Activated naive CD4-positive, alpha-beta T cell treated with anti-CD3 and anti-CD28 coated beads for 36 hours (primary cell): ENCODE results near the gene SLC26A1. TPM values are rescaled to one million over a fixed set of nuclear protein-coding genes. Genes with fewer than 3 reads are reported as not detected.
"Not testable (repeated sequence)": the region's sequence is repeated elsewhere in the genome, so short reads cannot be mapped to it uniquely, and the experiment has no call there.

Source experiments
- CTCF ChIA-PET: fragments of 350-600 bp; sonication (Branson Sonifier 250); formaldehyde crosslinking; loops from one replicate; lab custom pipeline; 2021; ENCODE audit warnings: antibody characterized with exemption; lab: Charles Lee
- DNase-seq: peaks from one replicate; pipeline ENCODE4 v3.0.0-alpha.2; 2020
- H3K27ac Mint-ChIP-seq: one replicate; pipeline ENCODE4 v1.8.0; 2021; ENCODE audit warnings: mild to moderate bottlenecking, mixed read lengths
- H3K27me3 Mint-ChIP-seq: one replicate; pipeline ENCODE4 v1.8.0; 2021; ENCODE audit warnings: low read depth, mixed read lengths
- H3K36me3 Mint-ChIP-seq: one replicate; pipeline ENCODE4 v1.8.0; 2021; ENCODE audit warnings: low read depth, mixed read lengths
- H3K4me1 Mint-ChIP-seq: one replicate; pipeline ENCODE4 v1.8.0; 2021; ENCODE audit warnings: low read depth, mixed read lengths
- H3K4me3 Mint-ChIP-seq: one replicate; pipeline ENCODE4 v1.8.0; 2021; ENCODE audit warnings: mild to moderate bottlenecking, moderate library complexity, mixed read lengths
- H3K9me3 Mint-ChIP-seq: one replicate; pipeline ENCODE4 v1.8.0; 2021; ENCODE audit warnings: mixed read lengths
- intact Hi-C: fragments of 100-400 bp; cut with micrococcal nuclease; formaldehyde crosslinking; loops from one replicate; pipeline ENCODE4 v1.15.1; 2023
- total RNA-seq, 2 experiments: library from RNA; stranded (reverse); gene quantifications; one replicate each; pipeline ENCODE4 v1.2.3, GENCODE V29; 2021

SLC26A1 gene
- total RNA-seq, 2 experiments from 2014 or later, result not detected

GRCh38 chr4:987624-988513, 5.3 kb downstream of the SLC26A1 start:
- intact Hi-C loops, result loop anchor here (1.0 to 5.0 kb wide), 4 partner anchors 15 to 386 kb away; partner anchors contain the start of gene DGKQ
- Mint-ChIP-seq H3K27ac (no peak overlapping the region), H3K9me3 (no peaks in the 10 kb centered on the region), H3K27me3 (no peaks in the 10 kb centered on the region), H3K4me1 (peaks cover 28% of the 10 kb centered on the region), H3K4me3 (peak overlapping the region; percentile 77), H3K36me3 (peaks cover 2% of the 10 kb centered on the region)
- CTCF ChIA-PET, result interaction anchor here (0.9 to 2.8 kb wide), 9 partner anchors 13 to 245 kb away, joined by 3 to 10 read pairs (median 3); no protein-coding TSS in a partner anchor
- no peak for DNase-seq

GRCh38 chr4:986879-987623, 6.2 kb downstream of the SLC26A1 start, which contains the start of gene IDUA:
TSS of gene IDUA (plus strand) at chr4:987044. CDS start at chr4:987085, 41 bp downstream.
- Mint-ChIP-seq H3K27ac (peak within 1 kb of the TSS; percentile 74), H3K9me3 (no peaks in the 10 kb centered on the region), H3K36me3 (peaks cover 2% of the 10 kb centered on the region), H3K27me3 (no peaks in the 10 kb centered on the region), H3K4me3 (peak within 1 kb of the TSS; percentile 91), H3K4me1 (peaks cover 28% of the 10 kb centered on the region)
- DNase-seq, result peak; percentile 87
- CTCF ChIA-PET, result interaction anchor here (0.9 to 2.8 kb wide), 10 partner anchors 12 to 245 kb away, joined by 3 to 10 read pairs (median 3); no protein-coding TSS in a partner anchor
- intact Hi-C loops, result loop anchor here (1.0 to 5.0 kb wide), 5 partner anchors 14 to 385 kb away; partner anchors contain the start of genes DGKQ, GAK and TMEM175

GRCh38 chr4:986428-986878, 6.8 kb downstream of the SLC26A1 start:
- intact Hi-C loops, result loop anchor here (1.0 to 5.0 kb wide), 3 partner anchors 54 to 384 kb away; partner anchors contain the start of genes GAK and TMEM175
- H3K27me3 Mint-ChIP-seq, result no peaks in the 10 kb centered on the region
- no peaks in the 10 kb centered on the region for H3K9me3 Mint-ChIP-seq
- H3K36me3 Mint-ChIP-seq, result peaks cover 2% of the 10 kb centered on the region
- peak overlapping the region; percentile 91 for H3K4me3 Mint-ChIP-seq
- no peak for DNase-seq
- peak overlapping the region; percentile 74 for H3K27ac Mint-ChIP-seq
- H3K4me1 Mint-ChIP-seq, result peaks cover 28% of the 10 kb centered on the region
- CTCF ChIA-PET, result interaction anchor here (1.0 to 2.8 kb wide), 8 partner anchors 19 to 244 kb away, joined by 3 to 10 read pairs (median 3); no protein-coding TSS in a partner anchor

GRCh38 chr4:985123-985830, 7.9 kb downstream of the SLC26A1 start:
- H3K27ac Mint-ChIP-seq, result no peak overlapping the region
- H3K4me1 Mint-ChIP-seq, result peaks cover 28% of the 10 kb centered on the region
- H3K36me3 Mint-ChIP-seq, result no peaks in the 10 kb centered on the region
- peak overlapping the region; percentile 62 for H3K4me3 Mint-ChIP-seq
- peak; percentile 80 for DNase-seq
- no peaks in the 10 kb centered on the region for H3K9me3 Mint-ChIP-seq
- CTCF ChIA-PET, result interaction anchor here (1.1 kb wide), 1 partner anchor 140 kb away, joined by 3 read pairs; no protein-coding TSS in a partner anchor
- H3K27me3 Mint-ChIP-seq, result no peaks in the 10 kb centered on the region
- intact Hi-C loops, result loop anchor here (5.0 kb wide), 1 partner anchor 383 kb away; no protein-coding TSS in a partner anchor

- Mint-ChIP-seq H3K4me3 (peak overlapping the region; percentile 62), H3K9me3 (no peaks in the 10 kb centered on the region), H3K27me3 (no peaks in the 10 kb centered on the region), H3K36me3 (no peaks in the 10 kb centered on the region), H3K4me1 (peaks cover 28% of the 10 kb centered on the region), H3K27ac (no peak overlapping the region)
- no peak for DNase-seq
- CTCF ChIA-PET, result interaction anchor here (1.1 kb wide), 1 partner anchor 242 kb away, joined by 4 read pairs; no protein-coding TSS in a partner anchor
- intact Hi-C loops, result loop anchor here (5.0 kb wide), 1 partner anchor 382 kb away; no protein-coding TSS in a partner anchor
Observed at GRCh38 chr4:984336-985054, 8.7 kb downstream of the SLC26A1 start.

- DNase-seq, result no peak
- intact Hi-C loops, result no loop called here
- CTCF ChIA-PET, result no interaction called here
- Mint-ChIP-seq H3K9me3 (no peaks in the 10 kb centered on the region), H3K27me3 (no peaks in the 10 kb centered on the region), H3K4me1 (peaks cover 23% of the 10 kb centered on the region), H3K4me3 (no peak overlapping the region), H3K27ac (no peak overlapping the region), H3K36me3 (no peaks in the 10 kb centered on the region)
Observed at GRCh38 chr4:982814-983213, 10.4 kb downstream of the SLC26A1 start.

GRCh38 chr4:982291-982690, 10.9 kb downstream of the SLC26A1 start:
- no peak overlapping the region for H3K4me3 Mint-ChIP-seq
- intact Hi-C loops, result no loop called here
- no peaks in the 10 kb centered on the region for H3K36me3 Mint-ChIP-seq
- peaks cover 20% of the 10 kb centered on the region for H3K4me1 Mint-ChIP-seq
- CTCF ChIA-PET, result no interaction called here
- no peak for DNase-seq
- no peak overlapping the region for H3K27ac Mint-ChIP-seq
- H3K9me3 Mint-ChIP-seq, result no peaks in the 10 kb centered on the region
- no peaks in the 10 kb centered on the region for H3K27me3 Mint-ChIP-seq

- CTCF ChIA-PET, result no interaction called here
- H3K36me3 Mint-ChIP-seq, result no peaks in the 10 kb centered on the region
- no peak overlapping the region for H3K4me3 Mint-ChIP-seq
- H3K9me3 Mint-ChIP-seq, result no peaks in the 10 kb centered on the region
- H3K4me1 Mint-ChIP-seq, result no peaks in the 10 kb centered on the region
- intact Hi-C loops, result no loop called here
- no peak overlapping the region for H3K27ac Mint-ChIP-seq
- H3K27me3 Mint-ChIP-seq, result no peaks in the 10 kb centered on the region
- no peak for DNase-seq
Observed at GRCh38 chr4:978957-979701, 14.1 kb downstream of the SLC26A1 start.

- H3K4me1 Mint-ChIP-seq, H3K27ac Mint-ChIP-seq, CTCF ChIA-PET, H3K4me3 Mint-ChIP-seq, H3K36me3 Mint-ChIP-seq, H3K27me3 Mint-ChIP-seq, DNase-seq, intact Hi-C loops, H3K9me3 Mint-ChIP-seq: not testable (repeated sequence)
Observed at GRCh38 chr4:976016-976415, 17.2 kb downstream of the SLC26A1 start.

- peaks cover 5% of the 10 kb centered on the region for H3K4me1 Mint-ChIP-seq
- no peak for DNase-seq
- H3K27me3 Mint-ChIP-seq, result no peaks in the 10 kb centered on the region
- no peaks in the 10 kb centered on the region for H3K9me3 Mint-ChIP-seq
- H3K27ac Mint-ChIP-seq, result no peak overlapping the region
- CTCF ChIA-PET, result interaction anchor here (1.0 kb wide), 1 partner anchor 13 kb away, joined by 3 read pairs; no protein-coding TSS in a partner anchor
- peak overlapping the region; percentile 38 for H3K4me3 Mint-ChIP-seq
- intact Hi-C loops, result no loop called here
- no peaks in the 10 kb centered on the region for H3K36me3 Mint-ChIP-seq
Observed at GRCh38 chr4:974668-975067, 18.5 kb downstream of the SLC26A1 start.
